Muscle of leg (tissue), 9 donors: Measurements from ENCODE around the gene MAGED4B. TPM values are rescaled to one million over a fixed set of nuclear protein-coding genes. Genes with fewer than 3 reads are reported as not detected.

Source experiments
- polyA plus RNA-seq, 8 donors: library from polyadenylated mRNA; unstranded; fragments of 120-200 nt; gene quantifications; one replicate each; pipeline versions ENCODE4 v1.2.1 to v1.2.3, GENCODE V29; 2013; ENCODE audit warnings: inconsistent platforms in 1 of 8, low replicate concordance in 1 of 8; ENCODE audit not compliant: insufficient read length in 8 of 8, insufficient read depth in 1 of 8
- total RNA-seq: library from RNA; stranded (reverse); fragments of 120-200 nt; gene quantifications from one replicate; pipeline ENCODE4 v1.2.4, GENCODE V29; 2013

MAGED4B gene
- total and polyA plus RNA-seq, 9 donors, result 27.5 to 61.4 (median 35.8) TPM

Other genes starting within 250 kb of the MAGED4B start
- 133 TPM for gene MAGED1, start 175.6 kb downstream of the MAGED4B start, total RNA-seq
- 100 to 1,000 TPM; 234 to 394 (median 314) TPM for gene MAGED1, start 175.6 kb downstream of the MAGED4B start, polyA plus RNA-seq
- gene MAGED4, start 115.7 kb upstream of the MAGED4B start, total RNA-seq, result 11.6 TPM
- gene MAGED4, start 115.7 kb upstream of the MAGED4B start, polyA plus RNA-seq, result 10 to 100 TPM; 18.3 to 50.1 (median 39.2) TPM